NCI-H774 (cell line): Measurements from ENCODE around the gene RHOBTB3.
"Not testable (repeated sequence)": the region's sequence is repeated elsewhere in the genome, so short reads cannot be mapped to it uniquely, and the experiment has no call there.

Experiments
- DNase-seq: peaks from one replicate; lab custom pipeline; 2025; lab: John Stamatoyannopoulos, UW

Gene RHOBTB3

GRCh38 chr5:95821110-95822021 lies 90.2 kb downstream of the RHOBTB3 start:
- no peak for DNase-seq

DNA sequence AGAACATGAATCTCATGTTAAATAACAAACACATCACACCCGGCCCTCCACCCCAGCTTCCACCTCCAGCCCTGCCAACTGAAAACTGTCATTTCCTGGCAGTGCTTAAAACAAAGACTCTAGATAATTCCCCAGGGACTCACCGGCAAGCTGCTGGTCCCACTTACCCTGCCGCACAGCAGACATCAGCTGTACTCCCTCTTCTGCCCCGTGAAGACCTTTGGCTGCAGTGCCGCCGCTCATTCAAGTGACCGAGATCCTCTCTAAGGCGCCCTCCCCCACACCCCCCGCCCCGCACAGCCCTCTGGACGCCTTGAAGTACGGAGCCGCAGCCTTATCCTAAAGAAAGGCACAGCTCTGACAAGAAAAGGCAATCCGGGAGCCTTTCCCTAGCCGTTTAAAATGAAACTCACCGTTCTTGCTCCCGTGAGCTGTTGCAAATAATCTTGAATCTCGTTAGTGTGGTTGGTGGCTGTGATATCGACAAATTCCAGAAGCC lies 91.0 kb downstream of the RHOBTB3 start:
- no peak for DNase-seq

- DNase-seq = peak; percentile 17
Measured at GRCh38 chr5:95822542-95823181, 91.5 kb downstream of the RHOBTB3 start, which contains the start of gene GLRX. TSS of gene GLRX (minus strand) at chr5:95822726. CDS start at chr5:95822662, 64 bp downstream.

DNA sequence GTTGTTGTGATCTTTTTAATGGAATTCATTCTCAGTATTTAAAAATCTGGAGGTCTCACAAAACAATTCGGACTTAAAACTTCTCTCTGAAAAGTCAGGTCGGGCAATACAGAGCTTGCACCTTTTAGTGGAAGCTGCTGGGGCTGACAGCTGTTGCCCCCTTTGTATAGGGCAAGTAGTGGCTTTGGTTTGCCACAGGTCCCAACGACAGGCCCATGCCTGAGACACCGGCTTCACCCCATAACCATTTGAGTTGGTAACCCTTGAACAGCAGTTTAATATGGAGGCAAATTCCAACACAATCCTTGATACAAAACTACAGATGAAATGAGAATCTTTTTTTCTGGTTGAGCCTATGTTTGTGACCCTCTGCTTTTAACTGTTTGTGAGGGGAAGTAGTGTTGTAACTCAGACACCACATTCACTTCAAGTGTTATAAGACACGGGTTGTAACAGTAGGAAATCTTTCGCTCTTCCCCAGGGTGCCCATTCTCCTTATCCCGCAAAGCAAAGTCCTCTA lies 92.1 kb downstream of the RHOBTB3 start:
- no peak for DNase-seq

DNA sequence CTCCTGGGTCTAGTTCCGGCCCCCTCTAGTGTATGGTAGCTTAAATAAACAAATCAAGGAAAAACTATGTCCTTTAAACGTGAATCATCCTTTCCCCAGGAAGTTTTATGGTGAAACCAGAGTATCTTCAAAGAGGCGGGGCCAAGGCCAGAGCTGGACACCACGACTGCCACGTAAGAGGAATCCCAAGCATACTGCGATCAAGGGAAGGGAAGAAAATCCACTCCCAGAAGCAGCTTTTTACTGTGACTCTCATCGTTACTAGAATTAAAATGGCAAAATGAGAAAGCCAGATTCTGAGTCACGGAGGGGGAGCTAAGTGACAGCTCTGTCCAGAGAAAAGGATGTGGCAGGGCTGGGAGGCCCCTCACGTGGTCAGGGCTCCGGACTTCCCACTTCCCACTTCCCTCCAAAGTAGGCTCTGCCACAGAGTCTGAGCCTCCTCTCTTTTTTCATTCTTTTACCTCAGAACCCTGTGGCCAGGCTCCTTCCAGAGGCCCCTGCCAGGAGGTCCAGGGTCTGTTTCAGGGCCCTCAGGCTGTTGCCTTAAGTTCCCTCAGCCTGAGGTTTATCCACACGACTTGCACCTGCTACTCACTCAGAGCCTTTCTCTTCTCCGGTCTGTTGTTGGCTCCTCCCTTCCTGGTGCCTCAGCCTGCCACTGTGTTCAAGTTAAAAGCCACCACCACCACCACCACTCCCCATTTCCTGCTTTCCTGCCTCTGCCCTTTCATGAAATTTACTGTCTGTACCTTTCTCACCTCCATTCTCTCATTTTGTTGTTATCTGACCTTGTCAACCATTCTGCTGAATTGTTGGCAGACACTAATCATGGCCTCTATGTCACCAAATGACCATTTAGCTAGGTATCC lies 92.8 kb downstream of the RHOBTB3 start:
- no peak for DNase-seq

DNA sequence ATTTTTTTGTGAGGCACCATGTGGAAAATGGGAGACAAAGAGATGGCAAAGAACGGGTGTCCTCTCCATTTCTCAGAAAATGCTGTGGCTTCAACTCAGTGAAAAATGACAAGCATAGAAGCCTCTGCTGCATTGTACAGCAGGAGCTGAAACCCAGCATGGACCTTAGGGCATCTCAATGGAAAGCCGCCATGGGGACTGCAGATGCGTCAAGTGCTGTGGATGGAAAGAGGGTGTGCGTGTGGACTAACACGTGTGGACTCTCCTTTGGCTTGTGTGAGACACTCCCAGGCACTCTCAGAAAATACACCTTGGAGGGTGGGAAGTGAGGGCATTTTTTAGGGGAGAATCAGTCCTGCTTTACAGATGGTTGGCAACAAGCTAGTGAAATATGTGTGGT lies 93.6 kb downstream of the RHOBTB3 start:
- no peak for DNase-seq

- no peak for DNase-seq
Measured at GRCh38 chr5:95825495-95825894, 94.4 kb downstream of the RHOBTB3 start.

GRCh38 chr5:95826949-95827891 lies 96.1 kb downstream of the RHOBTB3 start:
- no peak for DNase-seq

DNA sequence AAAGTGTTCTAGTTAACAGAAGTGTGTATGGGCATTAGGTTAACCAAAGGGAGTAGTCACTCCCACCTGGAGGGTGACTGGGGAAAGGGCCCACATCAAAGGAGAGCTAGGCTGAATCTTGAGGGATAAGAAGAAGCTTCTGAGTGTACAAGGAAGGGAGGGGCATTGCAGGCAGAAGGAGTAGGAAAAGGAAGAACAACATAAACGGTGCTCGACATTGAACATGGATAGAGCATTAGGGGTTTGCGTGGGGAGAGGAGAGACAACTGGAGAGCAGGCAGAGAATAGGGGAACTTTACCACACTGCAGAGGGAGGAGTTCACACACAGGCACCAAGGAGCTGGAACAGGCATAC lies 96.7 kb downstream of the RHOBTB3 start:
- DNase-seq = no peak

DNA sequence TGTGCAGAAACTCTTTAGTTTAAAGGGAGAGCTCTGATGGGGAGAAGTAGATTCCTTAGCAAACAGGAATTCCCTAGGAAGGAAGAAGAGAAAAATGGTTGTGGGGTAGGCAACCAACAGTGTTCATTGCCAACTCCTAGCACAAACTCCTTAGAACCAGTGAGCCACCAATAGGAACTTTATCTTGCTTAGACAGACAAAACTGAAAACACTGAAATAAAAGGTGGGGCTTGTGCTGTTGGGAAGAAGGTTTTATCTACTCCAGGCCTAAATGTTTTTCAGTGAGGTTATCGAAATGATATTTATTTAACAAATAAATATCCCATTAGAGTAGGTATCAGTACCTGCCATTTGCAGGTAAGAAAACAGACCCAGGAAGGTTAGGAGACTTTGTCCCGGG lies 99.1 kb downstream of the RHOBTB3 start:
- DNase-seq = no peak

GRCh38 chr5:95832664-95833063 lies 101.5 kb downstream of the RHOBTB3 start:
- no peak for DNase-seq

DNA sequence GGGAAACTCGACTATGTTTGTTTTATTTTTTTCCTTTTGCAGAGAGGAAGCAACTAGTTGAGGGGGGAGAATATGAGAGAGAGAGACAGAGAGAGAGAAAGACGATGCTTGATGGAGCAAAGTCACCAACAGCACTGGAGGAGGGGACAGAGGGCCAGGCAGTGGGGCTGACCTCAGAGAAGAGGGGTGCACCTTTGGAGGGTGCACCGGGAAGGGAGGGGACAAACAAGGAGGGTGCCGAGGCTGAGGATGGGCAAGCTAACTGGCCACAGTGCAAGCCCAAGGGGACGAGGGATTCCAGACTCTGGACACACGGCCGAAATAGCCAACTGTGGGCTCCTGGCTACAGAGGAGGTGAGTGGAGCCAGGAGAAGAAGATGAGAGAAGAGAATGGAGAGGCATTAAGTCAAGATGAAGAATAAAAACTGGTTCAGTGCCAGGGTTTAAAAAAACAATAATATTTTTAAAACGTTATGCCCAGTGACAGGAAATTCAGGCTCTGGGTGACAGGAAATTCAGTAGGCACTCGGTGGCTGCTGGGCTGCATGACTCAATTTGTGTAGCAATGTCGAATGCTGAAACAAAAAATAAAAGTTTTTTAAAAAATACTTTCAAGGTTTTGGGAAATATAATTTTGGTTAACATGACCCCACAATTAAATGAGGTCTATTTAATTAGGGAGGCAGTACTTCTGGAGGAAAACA lies 104.7 kb downstream of the RHOBTB3 start:
- no peak for DNase-seq

DNA sequence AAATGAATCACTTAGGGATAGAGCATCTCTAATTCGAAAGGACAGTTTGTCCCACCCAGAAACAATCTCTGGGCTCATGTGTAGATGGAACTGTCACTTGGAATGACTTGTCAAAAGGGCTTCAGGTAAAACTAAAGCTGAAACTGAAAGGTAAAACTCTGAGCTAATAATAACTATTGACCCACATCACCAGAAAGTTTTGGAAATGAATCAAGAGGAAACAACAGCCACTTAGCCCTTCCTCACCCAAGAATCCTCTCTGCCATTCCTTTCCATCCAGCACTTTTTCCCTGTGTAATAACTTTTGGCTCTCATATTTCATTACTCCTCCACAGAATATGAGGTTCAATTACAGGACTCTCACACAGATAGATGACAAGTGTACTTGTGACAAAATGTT lies 105.4 kb downstream of the RHOBTB3 start:
- DNase-seq = no peak

GRCh38 chr5:95836971-95837370 lies 105.8 kb downstream of the RHOBTB3 start:
- not testable (repeated sequence) for DNase-seq

DNA sequence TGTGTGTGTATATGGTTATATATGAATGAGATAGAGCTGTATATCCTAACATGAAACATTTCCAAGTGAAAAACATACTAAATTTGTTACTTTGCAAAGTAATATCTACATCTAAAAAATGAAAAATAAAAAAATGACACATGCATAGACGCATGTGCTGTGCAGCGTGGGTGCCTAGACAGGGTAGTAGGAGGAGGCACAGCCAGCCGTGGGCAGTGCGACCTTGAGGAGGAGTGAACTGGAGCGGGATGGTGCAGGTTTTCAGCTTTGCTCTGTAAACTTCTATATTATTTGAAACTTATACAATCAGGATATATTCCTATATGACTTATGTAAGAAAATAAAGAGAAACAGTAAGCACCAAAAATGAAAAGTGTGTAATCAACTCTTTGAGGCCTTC lies 106.4 kb downstream of the RHOBTB3 start:
- no peak for DNase-seq

- DNase-seq = no peak
Measured at GRCh38 chr5:95838001-95838520, 106.9 kb downstream of the RHOBTB3 start.

GRCh38 chr5:95838556-95838955 lies 107.4 kb downstream of the RHOBTB3 start:
- DNase-seq = no peak

DNA sequence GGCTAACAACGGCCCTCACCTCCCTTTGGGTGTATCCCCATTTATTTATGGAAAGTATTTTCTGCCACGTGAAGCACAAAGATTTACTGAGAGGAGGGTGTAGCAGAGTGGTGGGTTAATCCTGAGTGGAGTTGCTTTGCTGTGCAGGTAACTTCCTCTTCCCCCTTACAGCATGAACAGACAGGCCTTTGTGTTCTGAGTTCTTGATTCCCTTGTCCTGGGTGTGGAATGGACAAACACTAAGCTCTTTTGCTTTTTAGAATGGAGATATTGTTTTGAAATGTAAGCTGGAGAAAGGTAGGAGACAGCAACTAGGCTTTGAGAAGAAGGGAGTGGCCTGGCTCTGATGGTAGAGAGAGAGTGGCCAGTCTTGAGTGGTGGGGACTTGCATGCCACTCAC lies 108.5 kb downstream of the RHOBTB3 start:
- DNase-seq = no peak

GRCh38 chr5:95840956-95841705 lies 110.0 kb downstream of the RHOBTB3 start:
- no peak for DNase-seq
